Neural progenitor cell (in vitro differentiated cells): Measurements from ENCODE around the gene SERTAD4. TPM values are rescaled to one million over a fixed set of nuclear protein-coding genes. Genes with fewer than 3 reads are reported as not detected.

ENCODE experiments used
- DNase-seq: peaks from one replicate; pipeline ENCODE4 v3.0.0-alpha.2; 2016; ENCODE audit warnings: low spot score
- H2AFZ ChIP-seq: fragments of 200-600 bp; sonication (generic); replicated peaks from 2 replicates; pipeline ENCODE4 v1.6.1; 2016; ENCODE audit warnings: antibody characterized with exemption
- H3F3A ChIP-seq: fragments of 200-600 bp; sonication (generic); 2 replicates; pipeline ENCODE4 v1.6.1; 2016; ENCODE audit warnings: antibody characterized with exemption, low read depth
- H3K27ac ChIP-seq: fragments of 200-600 bp; sonication (generic); 2 replicates; pipeline ENCODE4 v1.5.1; 2016; ENCODE audit warnings: mild to moderate bottlenecking
- H3K27me3 ChIP-seq: fragments of 200-600 bp; sonication (generic); 2 replicates; pipeline ENCODE4 v1.6.1; 2016; ENCODE audit warnings: mild to moderate bottlenecking, moderate library complexity
- H3K36me3 ChIP-seq: fragments of 200-600 bp; sonication (generic); 2 replicates; pipeline ENCODE4 v1.5.1; 2016
- H3K4me1 ChIP-seq: fragments of 200-600 bp; sonication (generic); 2 replicates; pipeline ENCODE4 v1.6.1; 2016; ENCODE audit warnings: mixed run types
- H3K4me2 ChIP-seq: fragments of 200-600 bp; sonication (generic); 2 replicates; pipeline ENCODE4 v1.6.1; 2016
- H3K4me3 ChIP-seq: fragments of 200-600 bp; sonication (generic); 2 replicates; pipeline ENCODE4 v1.5.1; 2016
- H3K79me2 ChIP-seq: fragments of 200-600 bp; sonication (generic); 2 replicates; pipeline ENCODE4 v1.6.1; 2016; ENCODE audit warnings: low read depth
- H3K9ac ChIP-seq: fragments of 200-600 bp; sonication (generic); 2 replicates; pipeline ENCODE4 v1.6.1; 2016
- H3K9me3 ChIP-seq: fragments of 200-600 bp; sonication (generic); 2 replicates; pipeline ENCODE4 v1.5.1; 2016; ENCODE audit warnings: low read depth
- H4K20me1 ChIP-seq: fragments of 200-600 bp; sonication (generic); 2 replicates; pipeline ENCODE4 v1.6.1; 2016; ENCODE audit warnings: low read depth
- H3K27ac Mint-ChIP-seq: 3 replicates; pipeline ENCODE4 v1.8.0; 2021; ENCODE audit warnings: mixed read lengths
- H3K27me3 Mint-ChIP-seq: 2 replicates; pipeline ENCODE4 v1.8.0; 2022; ENCODE audit warnings: low read depth, mild to moderate bottlenecking, inconsistent platforms, moderate library complexity, mixed read lengths; ENCODE audit not compliant: insufficient read depth
- H3K36me3 Mint-ChIP-seq: 3 replicates; pipeline ENCODE4 v1.8.0; 2021; ENCODE audit warnings: mixed read lengths
- H3K4me1 Mint-ChIP-seq: 3 replicates; pipeline ENCODE4 v1.8.0; 2021; ENCODE audit warnings: mixed read lengths
- H3K4me3 Mint-ChIP-seq: 3 replicates; pipeline ENCODE4 v1.8.0; 2021; ENCODE audit warnings: mild to moderate bottlenecking, moderate library complexity, mixed read lengths
- H3K9me3 Mint-ChIP-seq: 3 replicates; pipeline ENCODE4 v1.8.0; 2020; ENCODE audit warnings: mixed read lengths
- CTCF ChIP-seq: fragments of 200-600 bp; sonication (generic); IDR thresholded peaks from 2 replicates; pipeline ENCODE4 v1.5.1; 2017; ENCODE audit warnings: antibody characterized with exemption, mild to moderate bottlenecking
- EZH2 ChIP-seq: fragments of 200-600 bp; sonication (generic); IDR thresholded peaks from 2 replicates; pipeline ENCODE4 v1.6.1; 2017; ENCODE audit warnings: antibody characterized with exemption, mild to moderate bottlenecking, moderate library complexity
- EZH2phosphoT487 ChIP-seq: fragments of 200-600 bp; sonication (generic); IDR thresholded peaks from 2 replicates; pipeline ENCODE4 v1.6.1; 2017; ENCODE audit warnings: antibody characterized with exemption
- total RNA-seq: library from RNA; depleted of rRNA; stranded (reverse); fragments of >200 nt; gene quantifications from 2 replicates; pipeline ENCODE4 v1.2.3, GENCODE V29; 2015; ENCODE audit warnings: low replicate concordance

The SERTAD4 gene
- total RNA-seq, 1 donor from 2014 or later = 2.8 TPM

DNA sequence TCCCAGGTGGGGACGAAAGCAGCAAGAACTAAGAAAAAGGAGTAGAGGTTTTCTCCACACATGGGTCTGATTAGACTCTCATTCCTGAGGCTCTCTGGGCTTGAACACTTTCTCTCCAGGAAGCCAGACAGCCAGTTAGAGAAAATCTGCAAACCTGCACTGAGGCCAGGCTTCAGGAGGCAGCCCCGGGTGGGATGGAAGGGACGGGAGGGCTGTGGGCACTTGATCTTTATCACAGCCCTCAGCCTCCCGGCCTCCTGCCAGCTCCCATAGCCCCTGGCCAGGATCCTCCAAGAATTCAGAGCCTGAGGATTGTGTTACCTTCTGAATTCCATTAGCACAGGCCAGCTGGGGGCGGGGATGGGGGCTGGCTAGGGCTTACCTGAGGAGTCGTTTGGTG lies 40.1 kb downstream of the SERTAD4 start:
- no peak overlapping the region for H3K9ac ChIP-seq
- no peak overlapping the region for H3K27ac ChIP-seq
- H3F3A ChIP-seq = no peaks in the 10 kb centered on the region
- no peaks in the 10 kb centered on the region for H3K9me3 ChIP-seq
- peaks cover 19% of the 10 kb centered on the region for H3K4me1 ChIP-seq
- Mint-ChIP-seq H3K36me3 (no peaks in the 10 kb centered on the region), H3K9me3 (no peaks in the 10 kb centered on the region), H3K4me1 (peaks cover 6% of the 10 kb centered on the region), H3K27me3 (peaks cover 2% of the 10 kb centered on the region), H3K27ac (no peak overlapping the region), H3K4me3 (no peak overlapping the region)
- peak overlapping the region; percentile 68 for H2AFZ ChIP-seq
- no peaks in the 10 kb centered on the region for H3K79me2 ChIP-seq
- DNase-seq = peak; percentile 42
- TF ChIP-seq CTCF (no peak), EZH2 (no peak), EZH2phosphoT487 (no peak)
- H3K4me3 ChIP-seq = no peak overlapping the region
- no peaks in the 10 kb centered on the region for H3K36me3 ChIP-seq
- H3K4me2 ChIP-seq = peak overlapping the region; percentile 23
- H4K20me1 ChIP-seq = no peaks in the 10 kb centered on the region
- H3K27me3 ChIP-seq = no peaks in the 10 kb centered on the region

DNA sequence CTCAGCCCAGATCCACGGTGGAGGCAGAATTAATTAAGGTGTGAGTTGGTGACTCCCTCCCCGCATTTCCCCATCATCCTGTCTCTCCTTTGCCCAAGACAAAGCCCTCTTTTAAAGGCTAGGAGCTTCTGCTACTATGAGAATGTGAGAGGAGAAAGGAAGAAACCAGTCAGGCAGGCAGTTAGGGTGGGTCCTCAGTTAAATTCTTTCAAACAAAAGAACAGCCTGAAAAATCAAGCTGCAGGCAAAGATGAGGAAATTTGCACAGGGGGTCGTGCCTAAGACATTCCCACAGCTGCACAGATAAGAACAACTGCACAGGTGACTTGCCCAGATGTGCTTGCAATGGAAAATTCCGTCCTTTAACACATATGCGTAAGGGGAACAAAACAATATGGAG lies 47.6 kb downstream of the SERTAD4 start:
- no peak overlapping the region for H3K4me3 ChIP-seq
- no peaks in the 10 kb centered on the region for H3K9me3 ChIP-seq
- Mint-ChIP-seq H3K36me3 (no peaks in the 10 kb centered on the region), H3K27me3 (peaks cover 6% of the 10 kb centered on the region), H3K9me3 (peaks cover 22% of the 10 kb centered on the region), H3K4me3 (no peak overlapping the region), H3K4me1 (no peaks in the 10 kb centered on the region), H3K27ac (no peak overlapping the region)
- no peak overlapping the region for H3K9ac ChIP-seq
- H3K27me3 ChIP-seq = no peaks in the 10 kb centered on the region
- H3F3A ChIP-seq = no peaks in the 10 kb centered on the region
- DNase-seq = no peak
- no peaks in the 10 kb centered on the region for H4K20me1 ChIP-seq
- H3K79me2 ChIP-seq = no peaks in the 10 kb centered on the region
- H3K4me1 ChIP-seq = no peaks in the 10 kb centered on the region
- no peaks in the 10 kb centered on the region for H3K36me3 ChIP-seq
- H2AFZ ChIP-seq = no peak overlapping the region
- TF ChIP-seq EZH2phosphoT487 = no peak
- no peak for TF ChIP-seq CTCF
- TF ChIP-seq EZH2 = no peak
- no peak overlapping the region for H3K4me2 ChIP-seq
- H3K27ac ChIP-seq = no peak overlapping the region

GRCh38 chr1:210288116-210288515 lies 55.5 kb downstream of the SERTAD4 start:
- DNase-seq = no peak
- no peaks in the 10 kb centered on the region for H3K9me3 ChIP-seq
- H3K4me3 Mint-ChIP-seq = no peak overlapping the region
- peaks cover 34% of the 10 kb centered on the region for H3F3A ChIP-seq
- H3K27me3 Mint-ChIP-seq = peaks cover 10% of the 10 kb centered on the region
- no peak overlapping the region for H3K4me3 ChIP-seq
- peaks cover 6% of the 10 kb centered on the region for H3K9me3 Mint-ChIP-seq
- no peaks in the 10 kb centered on the region for H3K79me2 ChIP-seq
- no peaks in the 10 kb centered on the region for H3K36me3 ChIP-seq
- no peak overlapping the region for H2AFZ ChIP-seq
- H3K4me1 ChIP-seq = peaks cover 25% of the 10 kb centered on the region
- no peaks in the 10 kb centered on the region for H3K27me3 ChIP-seq
- TF ChIP-seq EZH2 = no peak
- TF ChIP-seq EZH2phosphoT487 = no peak
- TF ChIP-seq CTCF = no peak
- H3K4me2 ChIP-seq = no peak overlapping the region
- no peak overlapping the region for H3K27ac Mint-ChIP-seq
- H3K4me1 Mint-ChIP-seq = peaks cover 17% of the 10 kb centered on the region
- no peaks in the 10 kb centered on the region for H4K20me1 ChIP-seq
- H3K36me3 Mint-ChIP-seq = no peaks in the 10 kb centered on the region
- H3K27ac ChIP-seq = no peak overlapping the region
- H3K9ac ChIP-seq = no peak overlapping the region

- Histone ChIP-seq H3F3A (peaks cover 43% of the 10 kb centered on the region), H3K27ac (no peak overlapping the region), H3K36me3 (no peaks in the 10 kb centered on the region), H3K27me3 (no peaks in the 10 kb centered on the region), H3K4me2 (no peak overlapping the region), H3K9ac (no peak overlapping the region), H3K4me3 (no peak overlapping the region), H3K4me1 (peaks cover 33% of the 10 kb centered on the region), H4K20me1 (no peaks in the 10 kb centered on the region), H3K9me3 (no peaks in the 10 kb centered on the region), H2AFZ (no peak overlapping the region), H3K79me2 (no peaks in the 10 kb centered on the region)
- Mint-ChIP-seq H3K9me3 (peaks cover 4% of the 10 kb centered on the region), H3K4me3 (no peak overlapping the region), H3K4me1 (peaks cover 22% of the 10 kb centered on the region), H3K27me3 (peaks cover 12% of the 10 kb centered on the region), H3K27ac (no peak overlapping the region), H3K36me3 (no peaks in the 10 kb centered on the region)
- no peak for DNase-seq
- TF ChIP-seq EZH2phosphoT487 (no peak), CTCF (no peak), EZH2 (no peak)
These were observed 56.7 kb downstream of the SERTAD4 start for GRCh38 chr1:210289248-210289647.
